GM12878 (cell line): ENCODE measurements around the gene MACF1.

Experiments
- CBFB ChIP-seq: IDR thresholded peaks from 2 replicates; pipeline ENCODE4 v1.6.1; 2016; ENCODE audit warnings: antibody characterized with exemption, low read depth
- CREB1 ChIP-seq: IDR thresholded peaks from 2 replicates; pipeline ENCODE4 v1.6.1; 2012; ENCODE audit warnings: low read depth, mild to moderate bottlenecking, inconsistent platforms
- CTCF ChIP-seq, 3 experiments: IDR thresholded peaks in 2 of 3; conservative IDR thresholded peaks in 1 of 3; 2 replicates each; pipeline ENCODE4 v1.5.1; 2011; ENCODE audit warnings: low read depth in 3 of 3, low read length in 3 of 3, mild to moderate bottlenecking in 3 of 3, control low read depth in 2 of 3, moderate library complexity in 2 of 3, inconsistent platforms in 1 of 3, mixed read lengths in 1 of 3; ENCODE audit not compliant: control insufficient read depth in 2 of 3, insufficient read depth in 1 of 3; ENCODE audit errors: extremely low read depth in 1 of 3
- ESRRA ChIP-seq: IDR thresholded peaks from 2 replicates; pipeline ENCODE4 v1.6.1; 2012; ENCODE audit warnings: mild to moderate bottlenecking, low read length, improper control_type of control experiment
- MYC ChIP-seq: IDR thresholded peaks from 2 replicates; pipeline ENCODE4 v1.6.1; 2011; ENCODE audit warnings: mild to moderate bottlenecking, low read length, moderate library complexity, inconsistent platforms; ENCODE audit not compliant: insufficient read depth, insufficient replicate concordance, insufficient read length, severe bottlenecking
- NFYA ChIP-seq: IDR thresholded peaks from 2 replicates; pipeline ENCODE4 v1.6.1; 2011; ENCODE audit warnings: low read depth, mild to moderate bottlenecking, low read length, improper control_type of control experiment, borderline replicate concordance
- POLR2AphosphoS5 ChIP-seq: IDR thresholded peaks from 2 replicates; pipeline ENCODE4 v1.6.1; 2011; ENCODE audit warnings: mild to moderate bottlenecking, low read length, inconsistent platforms
- RB1 ChIP-seq: fragments of 450-650 bp; formaldehyde crosslinking; IDR thresholded peaks from 2 replicates; pipeline ENCODE4 v1.6.1; 2017; ENCODE audit warnings: mild to moderate bottlenecking, borderline replicate concordance
- RBBP5 ChIP-seq: fragments of 200-600 bp; sonication (generic); conservative IDR thresholded peaks from 2 replicates; pipeline ENCODE4 v1.6.1; 2016
- RFX5 ChIP-seq: IDR thresholded peaks from 2 replicates; pipeline ENCODE4 v1.6.1; 2011; ENCODE audit warnings: low read depth, low read length, improper control_type of control experiment
- SMC3 ChIP-seq: IDR thresholded peaks from 2 replicates; pipeline ENCODE4 v1.6.1; 2011; ENCODE audit warnings: low read length, improper control_type of control experiment, borderline replicate concordance
- ZSCAN29 ChIP-seq: fragments of 450-650 bp; IDR thresholded peaks from 2 replicates; pipeline ENCODE4 v1.6.1; 2017; ENCODE audit warnings: mild to moderate bottlenecking, moderate library complexity
- TF ChIP-seq, protein P1 (sequence below): fragments of 450-650 bp; IDR thresholded peaks from 2 replicates; pipeline ENCODE4 v1.6.1; 2016; ENCODE audit warnings: mild to moderate bottlenecking, moderate library complexity, borderline replicate concordance

- no peak for TF ChIP-seq MYC
- no peak for TF ChIP-seq CBFB
- TF ChIP-seq ZSCAN29, result no peak
- no peak for TF ChIP-seq RB1
- TF ChIP-seq, protein P1, sequence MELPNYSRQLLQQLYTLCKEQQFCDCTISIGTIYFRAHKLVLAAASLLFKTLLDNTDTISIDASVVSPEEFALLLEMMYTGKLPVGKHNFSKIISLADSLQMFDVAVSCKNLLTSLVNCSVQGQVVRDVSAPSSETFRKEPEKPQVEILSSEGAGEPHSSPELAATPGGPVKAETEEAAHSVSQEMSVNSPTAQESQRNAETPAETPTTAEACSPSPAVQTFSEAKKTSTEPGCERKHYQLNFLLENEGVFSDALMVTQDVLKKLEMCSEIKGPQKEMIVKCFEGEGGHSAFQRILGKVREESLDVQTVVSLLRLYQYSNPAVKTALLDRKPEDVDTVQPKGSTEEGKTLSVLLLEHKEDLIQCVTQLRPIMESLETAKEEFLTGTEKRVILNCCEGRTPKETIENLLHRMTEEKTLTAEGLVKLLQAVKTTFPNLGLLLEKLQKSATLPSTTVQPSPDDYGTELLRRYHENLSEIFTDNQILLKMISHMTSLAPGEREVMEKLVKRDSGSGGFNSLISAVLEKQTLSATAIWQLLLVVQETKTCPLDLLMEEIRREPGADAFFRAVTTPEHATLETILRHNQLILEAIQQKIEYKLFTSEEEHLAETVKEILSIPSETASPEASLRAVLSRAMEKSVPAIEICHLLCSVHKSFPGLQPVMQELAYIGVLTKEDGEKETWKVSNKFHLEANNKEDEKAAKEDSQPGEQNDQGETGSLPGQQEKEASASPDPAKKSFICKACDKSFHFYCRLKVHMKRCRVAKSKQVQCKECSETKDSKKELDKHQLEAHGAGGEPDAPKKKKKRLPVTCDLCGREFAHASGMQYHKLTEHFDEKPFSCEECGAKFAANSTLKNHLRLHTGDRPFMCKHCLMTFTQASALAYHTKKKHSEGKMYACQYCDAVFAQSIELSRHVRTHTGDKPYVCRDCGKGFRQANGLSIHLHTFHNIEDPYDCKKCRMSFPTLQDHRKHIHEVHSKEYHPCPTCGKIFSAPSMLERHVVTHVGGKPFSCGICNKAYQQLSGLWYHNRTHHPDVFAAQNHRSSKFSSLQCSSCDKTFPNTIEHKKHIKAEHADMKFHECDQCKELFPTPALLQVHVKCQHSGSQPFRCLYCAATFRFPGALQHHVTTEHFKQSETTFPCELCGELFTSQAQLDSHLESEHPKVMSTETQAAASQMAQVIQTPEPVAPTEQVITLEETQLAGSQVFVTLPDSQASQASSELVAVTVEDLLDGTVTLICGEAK, result no peak
- no peak for TF ChIP-seq POLR2AphosphoS5
- TF ChIP-seq CREB1, result no peak
- no peak for TF ChIP-seq CTCF (IDR thresholded peaks at IDR 0.05 in 2 of 3, conservative IDR thresholded peaks at IDR 0.05 in 1 of 3; ENCODE audit: control insufficient read depth in 2 of 3, extremely low read depth in 1 of 3, insufficient read depth in 1 of 3, low read depth in 3 of 3, low read length in 3 of 3)
- TF ChIP-seq NFYA, result no peak
- no peak for TF ChIP-seq RBBP5
- TF ChIP-seq RFX5, result no peak
- no peak for TF ChIP-seq SMC3
- no peak for TF ChIP-seq ESRRA
Measured at GRCh38 chr1:39422614-39423013, 218.1 kb downstream of the MACF1 start.
